IPS DF 19.7 (cell line): ENCODE data around the gene PRKCB.

Experiments used
- DNase-seq: peaks from one replicate; pipeline ENCODE4 v3.0.0-alpha.2; 2013; ENCODE audit warnings: low read depth, low spot score

PRKCB gene

DNA sequence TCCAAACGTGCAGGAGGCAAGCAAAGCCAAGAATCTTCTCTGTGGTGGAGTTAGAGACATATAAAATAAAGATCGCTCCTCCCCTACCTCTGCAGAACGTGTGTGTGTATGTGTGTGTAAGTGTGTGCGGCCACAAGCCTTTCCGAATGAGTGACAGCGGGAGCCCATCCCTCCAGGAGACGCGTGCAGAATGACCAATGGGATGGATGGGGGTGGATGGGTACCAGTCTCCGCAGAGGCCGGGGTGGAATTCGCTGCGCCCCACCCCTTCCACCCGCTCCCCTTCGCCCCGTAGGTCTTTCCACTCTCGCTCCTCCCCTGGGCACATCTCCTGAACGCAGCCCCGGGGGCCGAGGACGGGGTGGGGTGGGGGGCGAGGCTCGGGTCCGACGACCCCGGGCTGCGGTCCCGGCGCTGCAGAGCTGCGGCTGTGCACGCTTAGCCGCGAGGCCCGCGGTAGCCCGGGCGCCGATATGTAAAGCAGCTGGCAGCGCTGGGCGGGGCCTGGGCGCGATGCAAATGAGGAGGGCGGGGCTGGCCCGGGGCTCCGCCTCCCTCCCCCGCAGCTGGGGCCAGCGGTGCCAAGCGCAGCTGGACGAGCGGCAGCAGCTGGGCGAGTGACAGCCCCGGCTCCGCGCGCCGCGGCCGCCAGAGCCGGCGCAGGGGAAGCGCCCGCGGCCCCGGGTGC lies at the start of gene PRKCB:
Gene PRKCB (plus strand): TSS at position 594 of the 688 bp plus-strand sequence.
- DNase-seq = peak; percentile 48

DNA sequence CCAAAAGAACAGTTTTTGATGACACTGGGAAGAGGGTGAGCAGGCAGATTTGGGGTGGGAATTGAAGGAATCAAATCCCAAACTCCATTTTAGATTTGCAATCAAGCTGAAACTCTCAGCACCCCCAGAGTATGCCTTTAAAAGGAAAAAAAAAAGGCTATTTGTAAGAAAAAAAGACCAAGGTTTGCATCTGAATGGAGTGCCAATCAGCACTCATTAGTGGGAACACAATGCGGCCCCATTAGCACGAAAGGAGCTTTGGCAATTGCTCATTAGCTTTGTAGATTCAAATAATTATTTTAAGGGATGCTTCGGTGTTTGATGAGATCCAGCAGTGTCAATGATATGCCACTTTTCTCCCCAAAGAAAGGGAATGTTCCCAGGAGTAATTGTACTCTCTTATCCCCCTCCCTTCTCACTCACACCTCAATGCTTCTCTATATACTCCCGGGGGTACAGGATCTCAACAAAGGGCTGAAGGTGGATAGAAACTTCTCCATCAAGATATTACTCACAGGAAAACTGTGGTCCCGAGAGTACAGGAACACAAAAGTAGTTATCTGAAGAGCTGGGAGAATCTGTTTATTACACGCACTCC lies 48.7 kb upstream of the PRKCB start:
- DNase-seq = peak; percentile 78

DNA sequence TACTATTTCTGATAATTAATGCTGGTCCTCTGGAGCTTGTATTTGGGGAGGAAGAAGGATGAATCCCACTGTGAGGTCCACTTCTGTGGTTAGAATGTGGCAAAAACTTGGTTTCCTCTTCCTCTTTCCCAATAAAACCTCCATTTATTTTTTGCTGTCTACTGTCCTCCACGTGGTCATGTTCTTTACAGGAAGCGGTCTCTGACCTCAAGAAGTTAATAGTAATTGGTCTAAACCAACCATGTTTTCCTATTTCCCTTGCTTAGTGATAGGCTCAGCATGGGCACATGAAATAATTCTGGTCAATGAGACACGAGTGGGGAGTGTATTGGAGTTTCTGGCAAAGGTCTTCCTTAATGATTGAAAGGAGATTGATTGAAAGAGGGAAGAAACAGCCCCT lies 47.1 kb upstream of the PRKCB start:
- no peak for DNase-seq

DNA sequence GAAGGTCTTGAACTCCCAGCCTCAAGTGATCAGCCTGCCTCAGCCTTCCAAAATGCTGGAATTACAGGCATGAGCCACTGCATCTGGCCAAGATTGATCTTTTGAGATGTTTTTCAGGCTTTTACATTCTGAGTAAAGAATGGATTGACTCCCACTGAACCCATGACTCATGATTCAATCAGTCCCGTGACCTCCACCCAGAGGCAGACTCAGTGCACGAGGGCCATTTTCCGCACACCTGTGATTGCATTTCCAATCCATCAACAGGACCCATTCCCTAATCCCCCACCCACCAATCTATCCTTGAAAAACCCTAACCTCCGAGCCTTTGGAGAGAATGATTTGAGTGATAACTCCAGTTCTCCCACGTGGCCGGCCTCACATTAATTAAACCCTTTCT lies 40.4 kb upstream of the PRKCB start:
- DNase-seq = no peak

DNA sequence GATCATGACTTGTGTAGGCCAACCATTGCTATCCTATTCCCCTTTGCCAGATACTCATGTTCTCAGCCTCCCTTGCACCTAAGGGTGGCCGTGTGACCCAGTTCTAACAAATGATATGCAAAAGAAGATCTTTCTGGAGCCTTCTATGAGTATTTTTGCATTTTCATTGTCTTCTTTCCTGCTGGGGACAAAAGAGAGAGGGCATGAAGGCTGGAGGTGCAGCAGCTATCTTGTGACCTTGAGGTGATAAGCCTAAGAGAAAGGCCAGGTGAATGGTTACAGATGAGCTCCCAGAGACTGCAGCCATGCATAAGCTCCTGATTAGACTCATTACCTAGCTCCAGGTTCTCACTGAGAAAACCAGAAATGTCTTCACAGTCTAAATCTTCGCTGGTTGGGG lies 38.8 kb upstream of the PRKCB start:
- DNase-seq = no peak

DNA sequence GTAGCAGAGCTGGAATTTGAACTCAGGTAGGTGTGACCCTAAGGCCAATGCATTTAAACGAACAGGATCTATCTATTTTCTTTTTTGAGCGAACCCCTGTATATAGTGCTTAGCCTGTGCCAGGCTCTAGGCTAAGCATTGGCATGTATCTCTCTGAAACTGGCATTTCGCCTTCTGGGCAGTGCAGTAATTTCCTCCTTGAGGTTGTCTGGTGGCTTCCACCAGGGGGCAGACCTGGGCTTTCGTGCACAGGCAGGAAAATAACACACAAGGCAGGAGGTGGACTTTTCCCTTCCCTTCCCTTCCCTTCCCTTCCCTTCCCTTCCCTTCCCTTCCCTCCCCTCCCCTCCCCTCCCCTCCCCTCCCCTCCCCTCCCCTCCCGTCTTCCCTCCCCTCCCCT lies 34.4 kb upstream of the PRKCB start:
- DNase-seq = no peak

DNA sequence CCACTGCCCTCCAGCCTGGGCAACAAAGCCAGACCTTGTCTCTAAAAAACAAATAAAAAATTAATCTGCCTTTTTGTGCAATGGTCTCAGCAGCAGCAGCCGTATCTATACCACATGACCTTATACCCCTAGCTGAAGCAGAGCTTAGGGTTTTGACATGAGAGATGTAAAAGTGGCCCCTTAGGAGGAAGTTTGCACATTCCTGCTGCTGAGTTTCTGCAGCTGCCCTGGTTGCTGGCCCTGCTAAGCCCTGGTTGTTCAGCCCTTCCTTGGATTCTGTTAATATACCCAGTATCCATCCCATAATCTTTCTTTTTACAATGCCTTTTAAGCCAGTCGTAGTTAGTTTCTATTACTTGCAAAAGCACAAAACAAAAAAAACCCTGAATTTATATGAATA lies 33.0 kb upstream of the PRKCB start:
- DNase-seq = no peak

DNA sequence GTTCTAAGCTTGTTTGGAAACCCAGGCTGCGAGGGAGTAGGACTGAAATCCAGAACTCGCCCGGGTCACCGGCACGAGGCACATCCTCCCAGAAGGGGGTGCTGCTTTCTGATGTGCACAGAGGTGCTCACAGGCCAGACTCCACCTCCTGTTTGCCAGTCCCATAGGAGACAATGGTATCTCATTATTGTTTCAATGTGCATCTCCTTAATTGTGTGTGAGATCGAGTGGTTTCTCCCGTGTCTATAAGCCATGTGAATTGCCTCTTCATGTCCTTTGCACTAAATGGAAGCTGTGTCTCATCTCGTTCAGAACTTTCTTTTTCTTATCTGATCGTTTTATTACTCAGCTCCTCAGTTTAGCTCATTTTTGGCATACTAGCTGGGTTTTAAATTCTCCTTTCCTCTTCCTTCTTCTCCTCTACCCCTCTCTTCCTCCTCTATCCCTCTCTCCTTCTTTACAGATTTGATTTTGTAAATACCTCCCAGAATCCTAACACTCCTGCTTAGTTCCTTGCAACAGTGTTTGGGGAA lies 32.1 kb upstream of the PRKCB start:
- DNase-seq = no peak

DNA sequence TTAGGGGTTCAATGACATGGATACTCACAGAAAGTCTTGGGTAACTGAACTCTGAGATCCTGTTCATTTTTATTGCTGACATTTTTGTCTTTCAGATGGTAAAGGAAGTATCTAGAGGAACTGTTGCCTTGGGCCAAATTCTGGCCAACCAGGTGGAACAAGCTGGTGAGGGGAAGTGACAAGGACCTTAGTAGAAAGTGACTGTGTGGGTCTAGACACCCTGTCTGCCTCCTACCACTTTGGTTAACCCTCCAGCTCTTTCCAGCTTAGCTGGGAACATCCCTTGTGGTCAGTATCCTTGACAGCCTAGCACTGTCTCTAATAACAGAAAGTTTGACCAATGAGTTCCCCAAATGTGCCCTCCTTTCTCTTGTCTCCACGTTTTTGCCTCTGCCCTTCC lies 28.8 kb upstream of the PRKCB start:
- no peak for DNase-seq

DNA sequence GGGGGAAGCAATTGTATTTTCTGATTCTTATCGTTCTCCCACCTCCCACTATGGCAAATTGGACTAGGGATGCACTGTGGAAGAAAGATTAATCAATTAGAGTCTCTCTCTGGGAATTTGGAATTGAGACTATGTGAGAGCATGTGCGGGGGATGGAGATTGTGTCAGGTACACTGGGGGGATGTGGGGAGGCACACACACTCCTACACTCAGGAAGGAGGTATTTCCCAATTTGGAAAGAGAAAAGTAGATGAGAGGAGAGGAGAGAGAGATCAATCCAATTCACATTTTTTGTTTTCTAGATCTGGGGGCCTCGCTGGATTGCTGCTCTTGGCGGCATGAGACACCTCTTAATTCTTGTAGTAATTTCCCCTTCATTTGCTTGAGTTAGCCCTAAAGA lies 14.3 kb upstream of the PRKCB start:
- no peak for DNase-seq

DNA sequence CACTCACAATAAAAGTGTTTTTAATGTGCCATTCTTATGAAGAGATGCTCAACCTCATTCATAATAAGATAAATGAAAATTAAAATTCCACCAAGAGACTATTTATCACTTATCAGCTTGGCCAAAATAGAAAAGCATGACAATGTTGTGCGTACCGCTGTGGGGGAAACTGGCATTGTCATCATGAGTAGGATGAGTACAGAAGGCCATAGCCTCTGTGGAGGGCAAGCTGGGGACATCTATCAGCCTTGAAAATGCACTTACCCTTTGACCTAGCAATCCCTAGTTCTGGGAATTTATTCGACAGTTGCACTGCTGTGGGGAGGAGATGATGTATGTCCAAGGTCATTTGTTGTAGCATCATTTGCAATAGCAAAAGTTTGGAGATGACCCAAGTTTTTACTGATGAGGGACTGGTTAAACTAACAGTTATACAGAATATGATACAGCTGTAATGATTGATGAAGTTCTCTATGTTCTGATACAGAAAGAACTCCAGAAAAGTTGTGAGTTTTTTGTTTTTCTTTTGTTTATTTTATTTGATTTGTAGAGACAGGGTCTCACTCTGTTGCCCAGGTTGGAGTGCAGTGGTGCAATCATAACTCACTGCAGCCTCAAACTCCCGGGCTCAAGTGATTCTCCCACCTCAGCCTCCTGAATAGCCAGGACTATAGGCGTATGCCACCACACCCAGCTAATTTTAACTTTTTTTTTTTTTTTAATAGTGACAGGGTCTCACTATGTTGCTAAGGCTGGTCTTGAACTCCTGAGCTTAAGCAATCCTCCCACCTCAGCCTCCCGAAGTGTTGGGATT lies 13.7 kb upstream of the PRKCB start:
- DNase-seq = no peak

DNA sequence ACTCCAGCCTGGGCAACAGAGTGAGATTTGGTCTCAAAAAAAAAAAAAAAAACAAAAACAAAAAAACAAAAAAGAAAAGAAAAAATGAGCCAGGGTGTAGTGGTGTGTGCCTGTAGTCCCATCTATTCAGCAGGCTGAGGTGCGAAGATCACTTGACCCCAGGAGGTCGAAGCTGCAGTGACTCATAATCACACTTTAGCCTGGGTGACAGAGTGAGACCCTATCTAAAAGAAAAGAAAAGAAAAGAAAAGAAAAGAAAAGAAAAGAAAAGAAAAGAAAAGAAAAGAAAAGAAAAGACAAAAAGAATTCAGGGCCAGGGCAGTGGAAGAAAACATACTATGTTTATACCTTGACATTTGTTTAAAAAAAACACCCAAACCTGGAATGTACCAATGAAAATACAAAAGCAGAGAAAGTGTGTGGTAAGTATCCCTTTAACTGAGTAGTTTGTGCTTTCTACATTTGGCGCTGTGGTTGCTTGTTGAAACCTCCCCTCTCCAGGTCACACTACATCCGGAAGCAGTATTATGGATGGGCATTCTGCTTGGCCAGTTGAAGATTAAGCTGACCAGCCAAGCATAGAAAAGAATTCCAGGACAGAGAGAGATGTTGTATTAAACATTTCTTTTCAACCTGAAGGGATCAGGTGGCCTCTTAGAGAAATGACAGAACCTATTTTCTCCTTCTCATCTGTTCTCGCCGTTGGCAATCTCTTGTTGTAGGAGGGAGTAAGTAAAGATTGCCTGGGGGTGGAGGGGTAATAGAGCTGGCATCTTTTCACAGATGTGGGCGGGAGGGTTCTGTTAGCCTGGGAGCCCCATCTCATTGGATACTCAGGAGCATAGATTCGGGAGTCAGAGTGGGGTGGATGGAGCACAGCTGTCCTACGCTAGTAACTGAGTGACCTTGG lies 12.1 kb upstream of the PRKCB start:
- no peak for DNase-seq

DNA sequence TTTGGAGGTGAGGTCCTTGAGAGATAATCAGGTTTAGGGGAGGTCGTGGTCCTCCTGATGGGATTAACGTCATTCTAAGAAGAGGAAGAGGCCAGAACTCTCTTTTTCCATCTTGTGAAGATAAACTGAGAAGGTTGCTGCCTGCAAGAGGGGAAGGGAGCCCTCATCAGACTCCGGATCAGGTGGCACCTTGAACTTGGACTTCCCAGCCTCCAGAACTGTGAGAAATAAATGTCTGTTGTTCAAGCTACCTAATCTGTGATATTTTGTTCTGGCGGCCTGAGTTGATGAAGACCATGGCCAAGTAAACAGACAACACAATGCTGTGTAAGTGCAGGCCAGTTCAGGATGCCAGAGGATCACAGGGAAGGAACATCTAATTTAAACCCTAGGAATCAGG lies 10.9 kb upstream of the PRKCB start:
- no peak for DNase-seq

DNA sequence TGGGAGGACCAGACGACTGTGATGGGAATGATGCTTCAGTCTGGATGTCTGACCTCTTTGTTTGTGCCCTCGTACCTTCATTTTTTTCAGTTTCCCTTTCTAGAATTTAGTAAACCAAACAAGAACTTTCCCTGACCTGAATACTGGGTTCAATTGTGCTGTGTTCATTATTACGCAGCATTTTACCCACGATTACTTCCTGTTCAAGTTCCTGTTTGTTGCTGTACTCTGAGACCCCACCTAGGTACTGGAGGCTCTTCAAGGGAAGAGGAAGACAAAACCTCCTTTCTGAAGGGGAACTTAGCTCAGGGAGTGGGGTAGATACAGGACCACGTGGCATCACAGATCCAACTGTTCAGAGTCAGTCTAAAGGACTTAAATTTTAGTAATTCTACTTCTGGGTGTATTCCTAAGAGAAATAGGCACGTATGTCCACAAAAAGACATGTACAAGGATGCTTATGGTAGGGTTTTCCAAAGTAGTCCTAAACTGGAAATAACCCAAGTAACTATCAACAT lies 9.2 kb upstream of the PRKCB start:
- no peak for DNase-seq

DNA sequence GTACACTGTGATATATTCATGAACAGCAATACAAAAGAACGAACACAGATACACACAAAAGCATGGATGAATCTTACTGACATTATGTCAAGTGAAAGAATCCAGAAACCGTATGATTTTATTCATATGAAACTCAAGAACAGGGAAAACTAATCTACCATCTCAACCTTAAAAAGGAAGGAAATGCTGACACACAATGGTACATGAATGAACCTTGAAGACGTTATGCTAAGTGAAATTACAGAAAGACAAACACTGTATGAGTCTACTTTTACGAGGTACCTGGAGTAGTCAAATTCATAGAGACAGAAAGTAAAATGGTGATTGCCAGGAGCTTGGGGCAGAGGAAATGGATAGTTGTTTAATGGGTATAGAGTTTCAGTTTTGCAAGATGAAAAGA lies 8.7 kb upstream of the PRKCB start:
- DNase-seq = no peak

DNA sequence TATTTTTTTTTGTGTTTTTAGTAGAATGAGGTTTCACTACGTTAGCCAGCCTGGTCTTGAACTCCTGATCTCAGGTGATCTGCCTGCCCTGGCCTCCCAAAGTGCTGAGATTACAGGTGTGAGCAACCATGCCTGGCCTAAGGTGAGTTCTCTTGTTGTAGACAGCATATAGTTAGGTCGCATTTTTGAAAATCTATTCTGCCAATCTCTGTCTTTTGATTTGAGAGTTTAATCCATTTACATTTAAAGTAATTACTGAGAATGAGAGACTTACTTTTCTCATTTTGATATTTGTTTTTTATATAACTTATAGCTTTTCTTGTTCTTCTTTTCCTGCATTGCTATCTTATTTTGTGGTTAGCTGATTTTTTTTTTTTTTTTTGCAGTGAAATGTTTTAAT lies 6.3 kb upstream of the PRKCB start:
- no peak for DNase-seq

DNA sequence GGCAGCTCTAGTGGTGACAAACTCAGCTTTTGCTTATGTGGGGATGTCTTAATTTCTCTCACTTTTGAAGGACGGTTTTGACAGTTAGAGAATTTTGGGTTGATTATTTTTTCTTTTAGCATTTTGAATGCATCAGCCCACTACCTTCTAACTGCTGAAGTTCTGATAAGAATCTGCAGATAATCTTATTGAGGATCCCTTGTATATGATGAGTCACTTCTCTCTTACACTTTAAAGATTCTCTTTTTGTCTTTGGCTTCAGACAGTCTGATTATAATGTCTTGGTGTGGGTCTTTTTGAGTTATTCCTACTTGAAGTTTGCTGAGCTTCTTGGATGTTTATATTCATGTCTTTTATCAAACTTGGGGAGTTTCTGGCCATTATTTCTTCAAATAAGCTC lies 5.5 kb upstream of the PRKCB start:
- no peak for DNase-seq

DNA sequence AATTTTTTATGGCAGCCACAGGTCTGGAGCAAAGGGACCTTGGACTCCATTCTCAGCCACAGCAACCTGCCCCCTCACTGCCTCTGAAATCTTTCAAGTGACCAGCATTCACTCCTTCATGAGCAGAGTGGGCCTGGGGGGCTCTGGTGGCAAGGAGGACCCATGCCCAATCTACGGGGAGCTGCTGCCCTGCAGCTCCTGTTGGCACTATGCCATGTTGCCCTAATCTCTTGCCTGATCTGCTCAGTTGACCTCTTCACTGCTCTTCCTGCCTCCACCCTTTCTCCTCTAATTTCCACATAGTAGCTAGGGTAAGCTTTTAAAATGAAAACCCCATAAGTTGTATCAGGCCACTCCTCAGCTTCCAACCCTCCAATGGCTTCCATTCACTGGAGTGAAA lies 2.9 kb upstream of the PRKCB start:
- no peak for DNase-seq

DNA sequence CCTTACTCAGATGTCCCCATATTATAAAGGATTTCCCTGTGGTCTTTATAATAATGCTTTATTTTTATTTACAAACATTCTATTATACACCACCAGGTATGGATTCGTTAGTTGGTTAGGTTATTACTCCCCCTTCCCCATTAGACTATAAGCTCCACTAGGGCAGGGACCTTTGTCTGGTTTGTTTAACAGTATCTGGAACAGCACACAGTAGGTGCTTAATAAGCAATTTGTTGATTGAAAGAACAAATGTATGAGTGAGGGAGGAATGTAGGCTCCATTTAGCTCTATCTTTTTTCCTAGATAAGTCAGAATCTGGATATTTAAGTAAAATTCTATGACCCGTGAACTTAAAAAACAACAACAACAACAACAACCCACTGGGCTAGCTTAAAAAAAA lies 2.3 kb upstream of the PRKCB start:
- no peak for DNase-seq

DNA sequence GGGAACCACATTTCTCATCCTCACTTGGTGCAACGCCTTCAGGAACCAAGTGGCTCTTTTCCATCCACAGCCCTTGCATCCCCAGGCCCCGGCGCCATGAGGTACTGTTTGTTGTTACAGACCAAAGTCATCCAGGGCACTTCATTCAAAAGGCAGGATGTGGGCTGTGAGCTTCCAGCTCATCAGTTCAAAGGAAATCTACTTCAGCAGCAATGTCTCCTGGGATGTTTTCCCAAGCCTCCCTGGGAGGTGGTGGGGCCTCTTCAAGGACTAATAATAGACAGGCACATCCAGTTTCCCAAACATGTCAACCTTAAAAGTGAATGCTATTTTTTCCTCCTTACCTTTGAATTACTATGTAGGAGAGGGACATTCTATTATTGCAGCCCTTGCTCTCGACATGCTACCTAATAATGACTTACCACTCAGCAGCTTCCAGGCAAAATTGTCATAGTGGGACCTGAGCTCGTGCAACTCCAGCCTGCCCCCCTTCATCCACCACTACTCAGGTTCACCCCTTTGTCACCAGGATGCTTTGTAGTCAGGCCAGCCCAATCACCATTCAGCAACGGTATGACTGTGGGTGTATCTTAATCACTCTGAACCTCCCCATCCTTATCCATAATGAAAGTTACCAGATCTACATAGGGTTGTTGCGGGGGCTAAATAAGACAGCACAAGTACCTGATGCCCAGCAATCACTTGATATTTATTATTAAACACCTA lies 1.7 kb upstream of the PRKCB start:
- DNase-seq = no peak

DNA sequence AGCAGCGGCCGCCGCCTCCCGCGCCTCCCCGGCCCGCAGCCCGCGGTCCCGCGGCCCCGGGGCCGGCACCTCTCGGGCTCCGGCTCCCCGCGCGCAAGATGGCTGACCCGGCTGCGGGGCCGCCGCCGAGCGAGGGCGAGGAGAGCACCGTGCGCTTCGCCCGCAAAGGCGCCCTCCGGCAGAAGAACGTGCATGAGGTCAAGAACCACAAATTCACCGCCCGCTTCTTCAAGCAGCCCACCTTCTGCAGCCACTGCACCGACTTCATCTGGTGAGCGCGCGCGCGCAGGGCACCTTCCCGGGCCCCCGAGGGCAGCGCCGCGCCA lies 258 bp downstream of the PRKCB start:
- no peak for DNase-seq
